ENCODE data around the gene KRT33B.

KRT33B gene

DNA sequence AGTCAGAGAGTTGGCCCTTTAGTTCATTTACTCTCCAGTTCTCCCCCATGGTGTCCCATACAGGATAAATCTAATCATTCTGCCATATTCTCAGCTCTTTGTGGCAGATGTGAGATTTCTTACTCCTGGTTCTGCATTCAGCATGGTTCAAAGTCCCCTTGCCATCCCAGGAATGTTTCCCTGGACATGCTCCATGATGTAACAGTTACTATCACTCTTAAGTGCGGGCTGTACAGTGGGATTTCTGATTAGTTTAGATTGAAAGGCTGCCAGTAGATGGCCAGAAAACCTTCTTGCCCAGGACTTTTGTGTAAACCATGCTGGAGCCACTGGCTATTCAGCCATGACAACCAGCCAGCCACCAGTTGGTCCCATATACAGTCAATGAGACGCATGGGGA is 44.4 kb upstream of the KRT33B start:
- Histone ChIP-seq H3K27me3 (ENCODE audit: insufficient read depth, low read length, poor library complexity) (peaks cover 10% of the 10 kb centered on the region), H3K9me3 (ENCODE audit: insufficient read depth, low read length, severe bottlenecking) (no peaks in the 10 kb centered on the region), H3K9ac (ENCODE audit: low read depth, low read length) (no peak overlapping the region), H3K4me3 (ENCODE audit: low read depth in 1 of 2, low read length in 2 of 2) (no peak overlapping the region), H2AFZ (ENCODE audit: low read depth, low read length) (no peak overlapping the region), H3K27ac (ENCODE audit: low read length) (no peak overlapping the region), H3K4me2 (ENCODE audit: insufficient read depth, low read length) (no peak overlapping the region), H3K4me1 (ENCODE audit: insufficient read depth, low read length) (no peaks in the 10 kb centered on the region), H3K79me2 (ENCODE audit: insufficient read depth, low read length) (no peaks in the 10 kb centered on the region), H3K36me3 (ENCODE audit: insufficient read depth, low read length) (no peaks in the 10 kb centered on the region), H4K20me1 (ENCODE audit: insufficient read depth, low read length) (no peaks in the 10 kb centered on the region)
- ATAC-seq (ENCODE audit: insufficient read depth, low read depth), result no peak
- TF ChIP-seq, protein P1, sequence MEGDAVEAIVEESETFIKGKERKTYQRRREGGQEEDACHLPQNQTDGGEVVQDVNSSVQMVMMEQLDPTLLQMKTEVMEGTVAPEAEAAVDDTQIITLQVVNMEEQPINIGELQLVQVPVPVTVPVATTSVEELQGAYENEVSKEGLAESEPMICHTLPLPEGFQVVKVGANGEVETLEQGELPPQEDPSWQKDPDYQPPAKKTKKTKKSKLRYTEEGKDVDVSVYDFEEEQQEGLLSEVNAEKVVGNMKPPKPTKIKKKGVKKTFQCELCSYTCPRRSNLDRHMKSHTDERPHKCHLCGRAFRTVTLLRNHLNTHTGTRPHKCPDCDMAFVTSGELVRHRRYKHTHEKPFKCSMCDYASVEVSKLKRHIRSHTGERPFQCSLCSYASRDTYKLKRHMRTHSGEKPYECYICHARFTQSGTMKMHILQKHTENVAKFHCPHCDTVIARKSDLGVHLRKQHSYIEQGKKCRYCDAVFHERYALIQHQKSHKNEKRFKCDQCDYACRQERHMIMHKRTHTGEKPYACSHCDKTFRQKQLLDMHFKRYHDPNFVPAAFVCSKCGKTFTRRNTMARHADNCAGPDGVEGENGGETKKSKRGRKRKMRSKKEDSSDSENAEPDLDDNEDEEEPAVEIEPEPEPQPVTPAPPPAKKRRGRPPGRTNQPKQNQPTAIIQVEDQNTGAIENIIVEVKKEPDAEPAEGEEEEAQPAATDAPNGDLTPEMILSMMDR (IDR thresholded peaks at IDR 0.05; ENCODE audit: borderline replicate concordance, extremely low read depth, low read length, poor library complexity, severe bottlenecking), result no peak
- no peak for TF ChIP-seq EZH2 (IDR thresholded peaks at IDR 0.05; ENCODE audit: borderline replicate concordance, low read depth, low read length, severe bottlenecking)
- no peak for DNase-seq

- Histone ChIP-seq H3K27ac (ENCODE audit: low read length) (no peak overlapping the region), H3K9ac (ENCODE audit: low read depth, low read length) (no peak overlapping the region), H3K36me3 (ENCODE audit: insufficient read depth, low read length) (no peaks in the 10 kb centered on the region), H3K4me3 (ENCODE audit: low read depth in 1 of 2, low read length in 2 of 2) (no peak overlapping the region), H3K27me3 (ENCODE audit: insufficient read depth, low read length, poor library complexity) (peaks cover 10% of the 10 kb centered on the region), H3K79me2 (ENCODE audit: insufficient read depth, low read length) (no peaks in the 10 kb centered on the region), H3K4me1 (ENCODE audit: insufficient read depth, low read length) (no peaks in the 10 kb centered on the region), H3K4me2 (ENCODE audit: insufficient read depth, low read length) (no peak overlapping the region), H4K20me1 (ENCODE audit: insufficient read depth, low read length) (0 out of 2 replicates have a peak, but pooled peaks cover 3% of the 10 kb centered on the region), H2AFZ (ENCODE audit: low read depth, low read length) (no peak overlapping the region), H3K9me3 (ENCODE audit: insufficient read depth, low read length, severe bottlenecking) (no peaks in the 10 kb centered on the region)
- ATAC-seq (ENCODE audit: insufficient read depth, low read depth) (no peak), DNase-seq (no peak)
- TF ChIP-seq EZH2 (IDR thresholded peaks at IDR 0.05; ENCODE audit: borderline replicate concordance, low read depth, low read length, severe bottlenecking), result no peak
- TF ChIP-seq, protein P1 (IDR thresholded peaks at IDR 0.05; ENCODE audit: borderline replicate concordance, extremely low read depth, low read length, poor library complexity, severe bottlenecking), result no peak
These were observed 43.8 kb upstream of the KRT33B start for GRCh38 chr17:41413353-41413957.

- Histone ChIP-seq H3K4me1 (ENCODE audit: insufficient read depth, low read length) (no peaks in the 10 kb centered on the region), H2AFZ (ENCODE audit: low read depth, low read length) (no peak overlapping the region), H3K27me3 (ENCODE audit: insufficient read depth, low read length, poor library complexity) (peaks cover 8% of the 10 kb centered on the region), H3K36me3 (ENCODE audit: insufficient read depth, low read length) (no peaks in the 10 kb centered on the region), H3K27ac (ENCODE audit: low read length) (no peak overlapping the region), H3K9me3 (ENCODE audit: insufficient read depth, low read length, severe bottlenecking) (no peaks in the 10 kb centered on the region), H3K4me2 (ENCODE audit: insufficient read depth, low read length) (no peak overlapping the region), H3K4me3 (ENCODE audit: low read depth in 1 of 2, low read length in 2 of 2) (no peak overlapping the region), H3K9ac (ENCODE audit: low read depth, low read length) (no peak overlapping the region), H3K79me2 (ENCODE audit: insufficient read depth, low read length) (no peaks in the 10 kb centered on the region), H4K20me1 (ENCODE audit: insufficient read depth, low read length) (peaks cover 3% of the 10 kb centered on the region; the same call in 1 of the 2 replicates)
- DNase-seq, result no peak
- ATAC-seq (ENCODE audit: insufficient read depth, low read depth), result no peak
- TF ChIP-seq EZH2 (IDR thresholded peaks at IDR 0.05; ENCODE audit: borderline replicate concordance, low read depth, low read length, severe bottlenecking), result no peak
- TF ChIP-seq, protein P1 (IDR thresholded peaks at IDR 0.05; ENCODE audit: borderline replicate concordance, extremely low read depth, low read length, poor library complexity, severe bottlenecking), result no peak
These were observed 41.6 kb upstream of the KRT33B start for GRCh38 chr17:41411072-41411840.
